Activated naive CD4-positive, alpha-beta T cell treated with anti-CD3 and anti-CD28 coated beads for 36 hours (primary cell): ENCODE results near the gene TUFT1. TPM values are rescaled to one million over a fixed set of nuclear protein-coding genes. Genes with fewer than 3 reads are reported as not detected.
A peak's percentile ranks its signal among the peaks of the same experiment; 100 is the strongest.

Source experiments
- CTCF ChIA-PET: fragments of 350-600 bp; sonication (Branson Sonifier 250); formaldehyde crosslinking; loops from one replicate; lab custom pipeline; 2021; ENCODE audit warnings: antibody characterized with exemption; lab: Charles Lee
- DNase-seq: peaks from one replicate; pipeline ENCODE4 v3.0.0-alpha.2; 2020
- H3K27ac Mint-ChIP-seq: one replicate; pipeline ENCODE4 v1.8.0; 2021; ENCODE audit warnings: mild to moderate bottlenecking, mixed read lengths
- H3K27me3 Mint-ChIP-seq: one replicate; pipeline ENCODE4 v1.8.0; 2021; ENCODE audit warnings: low read depth, mixed read lengths
- H3K36me3 Mint-ChIP-seq: one replicate; pipeline ENCODE4 v1.8.0; 2021; ENCODE audit warnings: low read depth, mixed read lengths
- H3K4me1 Mint-ChIP-seq: one replicate; pipeline ENCODE4 v1.8.0; 2021; ENCODE audit warnings: low read depth, mixed read lengths
- H3K4me3 Mint-ChIP-seq: one replicate; pipeline ENCODE4 v1.8.0; 2021; ENCODE audit warnings: mild to moderate bottlenecking, moderate library complexity, mixed read lengths
- H3K9me3 Mint-ChIP-seq: one replicate; pipeline ENCODE4 v1.8.0; 2021; ENCODE audit warnings: mixed read lengths
- intact Hi-C: fragments of 100-400 bp; cut with micrococcal nuclease; formaldehyde crosslinking; loops from one replicate; pipeline ENCODE4 v1.15.1; 2023
- total RNA-seq, 2 experiments: library from RNA; stranded (reverse); gene quantifications; one replicate each; pipeline ENCODE4 v1.2.3, GENCODE V29; 2021

TUFT1 gene
- total RNA-seq, 2 experiments from 2014 or later, result 2.3 to 2.8 TPM

- H3K27ac Mint-ChIP-seq, result no peak overlapping the region
- intact Hi-C loops, result no loop called here
- H3K4me1 Mint-ChIP-seq, result peaks cover 8% of the 10 kb centered on the region
- no peak overlapping the region for H3K4me3 Mint-ChIP-seq
- H3K27me3 Mint-ChIP-seq, result no peaks in the 10 kb centered on the region
- H3K36me3 Mint-ChIP-seq, result peaks cover 1% of the 10 kb centered on the region
- H3K9me3 Mint-ChIP-seq, result no peaks in the 10 kb centered on the region
- peak; percentile 39 for DNase-seq
- CTCF ChIA-PET, result interaction anchor here (0.6 kb wide), 1 partner anchor 11 kb away, joined by 3 read pairs; no protein-coding TSS in a partner anchor
Observed at GRCh38 chr1:151574575-151575529, 34.7 kb downstream of the TUFT1 start.

DNA sequence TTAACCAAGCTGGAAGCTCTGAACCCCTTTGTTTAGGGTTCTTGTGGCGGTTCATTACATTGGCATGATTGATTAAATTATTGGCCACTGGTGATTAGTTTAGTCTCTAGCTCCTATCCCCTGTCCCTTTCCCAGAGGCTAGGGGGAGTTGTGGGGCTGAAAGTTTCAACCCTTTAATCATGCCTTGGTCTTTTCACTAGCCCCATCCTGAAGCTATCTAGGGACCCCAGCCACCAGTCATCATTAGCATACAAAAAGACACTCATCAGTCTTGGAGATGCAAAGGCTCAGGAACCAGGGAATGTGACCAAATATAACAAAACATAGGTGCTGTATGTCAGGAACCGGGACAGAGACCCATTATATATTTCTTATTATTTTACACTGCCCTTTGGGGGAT is 37.1 kb downstream of the TUFT1 start:
- intact Hi-C loops, result no loop called here
- CTCF ChIA-PET, result no interaction called here
- Mint-ChIP-seq H3K27me3 (no peaks in the 10 kb centered on the region), H3K36me3 (peaks cover 1% of the 10 kb centered on the region), H3K4me1 (peaks cover 8% of the 10 kb centered on the region), H3K27ac (no peak overlapping the region), H3K4me3 (no peak overlapping the region), H3K9me3 (no peaks in the 10 kb centered on the region)
- DNase-seq, result no peak

- intact Hi-C loops, result no loop called here
- CTCF ChIA-PET, result interaction anchor here (1.0 kb wide), 1 partner anchor 257 kb away, joined by 3 read pairs; no protein-coding TSS in a partner anchor
- Mint-ChIP-seq H3K4me3 (no peak overlapping the region), H3K27me3 (no peaks in the 10 kb centered on the region), H3K9me3 (no peaks in the 10 kb centered on the region), H3K36me3 (peaks cover 1% of the 10 kb centered on the region), H3K27ac (no peak overlapping the region), H3K4me1 (peaks cover 8% of the 10 kb centered on the region)
- DNase-seq, result no peak
Observed at GRCh38 chr1:151578941-151579340, 38.8 kb downstream of the TUFT1 start.

DNA sequence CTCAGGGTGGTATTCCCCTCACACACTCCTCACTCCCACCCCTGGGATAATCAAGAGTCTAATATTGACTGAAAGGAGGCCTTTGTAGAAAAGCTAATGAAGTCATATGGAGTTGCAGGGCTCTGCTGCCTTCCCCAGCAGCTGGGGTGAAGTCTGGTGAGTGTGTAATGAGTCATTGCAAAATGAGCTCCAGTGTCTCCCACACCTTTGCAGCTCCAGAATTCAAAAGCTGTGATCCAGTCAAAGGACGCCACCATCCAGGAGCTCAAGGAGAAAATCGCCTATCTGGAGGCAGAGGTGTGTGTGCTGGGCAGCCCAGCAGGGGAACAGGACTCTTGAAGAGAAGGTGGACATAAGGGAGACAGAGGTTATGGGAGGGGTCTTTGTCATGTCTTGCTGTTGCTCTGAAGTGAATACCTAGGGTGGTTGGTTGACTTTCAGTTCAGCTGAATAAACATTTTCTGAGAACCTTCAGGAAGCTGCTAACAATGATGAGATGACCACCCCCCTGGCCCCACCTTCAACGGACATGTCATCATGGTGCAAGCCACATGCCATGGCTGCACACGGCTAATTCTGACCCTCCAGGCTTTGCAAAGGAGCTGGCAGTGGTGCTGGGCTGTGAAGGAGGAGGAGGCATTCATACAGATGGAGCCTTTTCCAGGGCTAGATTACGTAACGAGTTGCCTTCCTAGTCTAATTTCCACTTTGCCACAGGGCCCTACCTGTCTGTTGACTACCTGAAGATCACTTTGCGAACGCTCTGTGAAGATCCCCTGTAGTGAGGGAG is 39.5 kb downstream of the TUFT1 start:
- Mint-ChIP-seq H3K9me3 (no peaks in the 10 kb centered on the region), H3K27ac (no peak overlapping the region), H3K27me3 (no peaks in the 10 kb centered on the region), H3K4me3 (no peak overlapping the region), H3K36me3 (peaks cover 1% of the 10 kb centered on the region), H3K4me1 (peaks cover 7% of the 10 kb centered on the region)
- intact Hi-C loops, result no loop called here
- CTCF ChIA-PET, result interaction anchor here (0.6 to 1.0 kb wide), 3 partner anchors 257 to 420 kb away, joined by 3 read pairs; no protein-coding TSS in a partner anchor
- DNase-seq, result no peak

DNA sequence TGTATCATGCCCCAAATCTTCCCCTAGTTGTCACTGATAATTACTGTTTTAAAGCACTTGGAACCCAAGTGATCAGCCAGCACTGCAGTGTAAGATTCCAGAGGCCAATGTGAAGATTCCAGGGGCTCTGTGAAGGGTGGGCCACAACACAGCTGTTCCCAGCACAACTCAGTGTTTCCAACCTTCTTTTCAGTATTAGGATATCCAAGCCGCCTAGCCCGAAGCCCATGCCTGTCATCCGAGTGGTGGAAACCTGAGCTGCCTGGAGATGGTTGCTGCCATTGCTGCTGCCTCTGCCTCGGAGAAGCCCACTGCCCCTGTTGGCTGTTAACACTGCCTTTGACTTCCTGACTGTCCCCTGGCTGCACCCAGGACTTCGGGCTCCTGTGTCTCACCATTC is 41.3 kb downstream of the TUFT1 start:
- Mint-ChIP-seq H3K27me3 (no peaks in the 10 kb centered on the region), H3K36me3 (peaks cover 1% of the 10 kb centered on the region), H3K4me3 (no peak overlapping the region), H3K4me1 (no peaks in the 10 kb centered on the region), H3K9me3 (no peaks in the 10 kb centered on the region), H3K27ac (no peak overlapping the region)
- no peak for DNase-seq
- CTCF ChIA-PET, result interaction anchor here (1.0 kb wide), 1 partner anchor 13 kb away, joined by 7 read pairs; no protein-coding TSS in a partner anchor
- intact Hi-C loops, result no loop called here

- Mint-ChIP-seq H3K36me3 (peaks cover 1% of the 10 kb centered on the region), H3K4me3 (no peak overlapping the region), H3K27ac (no peak overlapping the region), H3K4me1 (no peaks in the 10 kb centered on the region), H3K9me3 (no peaks in the 10 kb centered on the region), H3K27me3 (no peaks in the 10 kb centered on the region)
- intact Hi-C loops, result no loop called here
- CTCF ChIA-PET, result interaction anchor here (0.8 to 1.0 kb wide), 2 partner anchors 12 to 17 kb away, joined by 3 to 7 read pairs; no protein-coding TSS in a partner anchor
- no peak for DNase-seq
Observed at GRCh38 chr1:151581921-151582320, 41.8 kb downstream of the TUFT1 start.

- DNase-seq, result no peak
- Mint-ChIP-seq H3K36me3 (peaks cover 1% of the 10 kb centered on the region), H3K27me3 (no peaks in the 10 kb centered on the region), H3K27ac (no peak overlapping the region), H3K4me3 (no peak overlapping the region), H3K4me1 (no peaks in the 10 kb centered on the region), H3K9me3 (no peaks in the 10 kb centered on the region)
- CTCF ChIA-PET, result interaction anchor here (0.6 to 1.4 kb wide), 2 partner anchors 10 to 295 kb away, joined by 3 to 5 read pairs; no protein-coding TSS in a partner anchor
- intact Hi-C loops, result no loop called here
Observed at GRCh38 chr1:151583796-151584195, 43.7 kb downstream of the TUFT1 start.

GRCh38 chr1:151584278-151584677 is 44.2 kb downstream of the TUFT1 start:
- H3K27ac Mint-ChIP-seq, result no peak overlapping the region
- H3K4me1 Mint-ChIP-seq, result no peaks in the 10 kb centered on the region
- CTCF ChIA-PET, result interaction anchor here (1.4 kb wide), 1 partner anchor 10 kb away, joined by 5 read pairs; no protein-coding TSS in a partner anchor
- no peaks in the 10 kb centered on the region for H3K27me3 Mint-ChIP-seq
- DNase-seq, result no peak
- H3K36me3 Mint-ChIP-seq, result peaks cover 1% of the 10 kb centered on the region
- intact Hi-C loops, result no loop called here
- H3K9me3 Mint-ChIP-seq, result no peaks in the 10 kb centered on the region
- no peak overlapping the region for H3K4me3 Mint-ChIP-seq

GRCh38 chr1:151584780-151585179 is 44.7 kb downstream of the TUFT1 start:
- H3K36me3 Mint-ChIP-seq, result no peaks in the 10 kb centered on the region
- no peaks in the 10 kb centered on the region for H3K9me3 Mint-ChIP-seq
- intact Hi-C loops, result no loop called here
- no peak overlapping the region for H3K4me3 Mint-ChIP-seq
- CTCF ChIA-PET, result no interaction called here
- no peaks in the 10 kb centered on the region for H3K4me1 Mint-ChIP-seq
- DNase-seq, result no peak
- no peaks in the 10 kb centered on the region for H3K27me3 Mint-ChIP-seq
- H3K27ac Mint-ChIP-seq, result no peak overlapping the region

DNA sequence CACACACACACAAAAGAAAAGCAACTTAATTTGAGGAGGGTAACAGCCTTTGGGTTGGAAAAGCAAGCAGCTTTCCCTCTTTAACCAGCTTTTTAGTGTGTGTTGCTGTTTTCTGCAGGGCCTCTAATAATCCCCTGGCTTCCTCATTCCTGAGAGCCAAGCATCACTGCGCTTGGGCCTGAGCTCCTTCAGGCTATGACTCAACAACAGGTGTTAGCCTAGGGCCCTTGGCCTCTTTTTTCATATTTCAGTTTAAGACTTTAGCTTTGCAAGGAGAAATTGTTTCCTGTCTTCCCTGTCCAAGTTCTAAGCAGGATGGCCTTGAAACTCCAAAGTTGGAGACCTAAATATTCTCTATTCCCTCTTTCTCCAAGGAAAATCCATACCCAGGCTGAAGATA is 45.5 kb downstream of the TUFT1 start:
- Mint-ChIP-seq H3K9me3 (peaks cover under 1% of the 10 kb centered on the region), H3K27ac (no peak overlapping the region), H3K4me3 (no peak overlapping the region), H3K4me1 (no peaks in the 10 kb centered on the region), H3K36me3 (no peaks in the 10 kb centered on the region), H3K27me3 (no peaks in the 10 kb centered on the region)
- no peak for DNase-seq
- intact Hi-C loops, result no loop called here
- CTCF ChIA-PET, result interaction anchor here (0.9 to 1.0 kb wide), 2 partner anchors 8 to 11 kb away, joined by 3 read pairs; no protein-coding TSS in a partner anchor

DNA sequence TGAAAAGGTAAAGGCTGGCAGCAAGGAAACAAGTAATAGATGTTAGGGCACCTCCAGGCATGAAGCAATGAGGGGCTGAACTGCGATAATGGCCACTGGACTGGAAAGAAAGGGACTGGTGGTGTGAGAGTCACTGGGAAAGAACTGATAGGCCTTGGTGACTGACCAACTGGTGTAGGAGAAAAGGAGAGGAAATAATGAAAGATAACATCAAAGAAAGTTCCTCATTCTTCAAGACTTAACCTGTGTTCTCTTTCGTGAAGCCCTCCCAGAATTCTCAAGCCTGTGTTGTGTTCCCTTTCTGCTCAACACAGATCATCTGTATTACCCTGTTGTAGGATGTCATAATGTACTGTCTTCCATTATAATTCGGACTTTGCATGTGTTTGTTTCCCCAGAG is 50.9 kb downstream of the TUFT1 start:
- intact Hi-C loops, result no loop called here
- peaks cover 6% of the 10 kb centered on the region for H3K9me3 Mint-ChIP-seq
- H3K4me1 Mint-ChIP-seq, result peaks cover 10% of the 10 kb centered on the region
- no peak for DNase-seq
- no peak overlapping the region for H3K4me3 Mint-ChIP-seq
- no peaks in the 10 kb centered on the region for H3K36me3 Mint-ChIP-seq
- H3K27me3 Mint-ChIP-seq, result no peaks in the 10 kb centered on the region
- CTCF ChIA-PET, result interaction anchor here (1.0 kb wide), 1 partner anchor 29 kb away, joined by 3 read pairs; no protein-coding TSS in a partner anchor
- no peak overlapping the region for H3K27ac Mint-ChIP-seq

GRCh38 chr1:151593730-151594129 is 53.6 kb downstream of the TUFT1 start:
- H3K27ac Mint-ChIP-seq, result no peak overlapping the region
- intact Hi-C loops, result loop anchor here (1.0 kb wide), 2 partner anchors 142 to 243 kb away; no protein-coding TSS in a partner anchor

More at GRCh38 chr1:151593730-151594129, 53.6 kb downstream of the TUFT1 start:
- H3K4me3 Mint-ChIP-seq, result peak overlapping the region; percentile 50
- DNase-seq, result peak; percentile 12
- no peaks in the 10 kb centered on the region for H3K36me3 Mint-ChIP-seq
- CTCF ChIA-PET, result interaction anchor here (0.6 to 2.5 kb wide), 34 partner anchors 8 to 243 kb away, joined by 3 to 19 read pairs (median 4); partner anchors contain the start of gene CGN
- peaks cover 10% of the 10 kb centered on the region for H3K4me1 Mint-ChIP-seq
- no peaks in the 10 kb centered on the region for H3K27me3 Mint-ChIP-seq
- peaks cover 6% of the 10 kb centered on the region for H3K9me3 Mint-ChIP-seq
